T-helper 22 cell (primary cell): ENCODE data around the gene SYNE1.

Experiments
- DNase-seq: peaks from one replicate; pipeline ENCODE4 v3.0.0-alpha.2; 2020; ENCODE audit warnings: low read depth

SYNE1 gene

DNA sequence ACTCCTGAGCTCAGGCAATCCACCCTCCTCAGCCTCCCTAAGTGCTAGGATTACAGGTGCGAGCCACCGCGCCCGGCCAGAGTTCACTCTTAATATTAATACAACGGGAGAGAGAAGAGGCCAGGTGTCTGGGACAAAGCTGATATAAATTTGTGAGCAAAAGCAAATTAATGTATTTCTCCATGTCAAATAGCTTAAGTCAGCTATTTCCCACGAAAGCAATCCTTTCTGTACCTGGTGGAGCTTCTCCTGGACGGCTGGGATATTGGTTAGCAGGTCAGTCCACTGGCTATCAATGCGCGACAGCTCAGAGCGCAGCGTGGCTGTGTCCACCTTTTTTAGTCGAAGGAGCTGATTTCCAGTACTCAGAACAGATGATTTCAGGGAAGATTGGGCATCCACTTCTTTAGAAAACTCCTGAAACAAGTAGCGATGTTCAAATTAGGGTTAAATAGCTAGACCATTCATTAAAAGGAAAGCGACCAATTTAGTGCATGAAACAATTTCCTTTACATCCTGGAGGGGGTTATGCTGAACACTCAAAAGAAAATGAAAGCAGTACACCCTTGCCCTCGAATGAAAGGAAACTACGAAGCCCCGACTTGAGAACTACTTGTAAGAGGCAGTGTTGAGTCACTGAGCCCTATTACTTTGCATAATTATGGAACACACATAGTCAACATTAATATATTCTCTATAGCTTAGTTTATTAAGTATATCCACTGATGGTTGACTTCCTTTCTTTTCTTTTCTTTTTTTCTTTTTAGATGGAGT is 403.4 kb downstream of the SYNE1 start:
- DNase-seq: no peak

DNA sequence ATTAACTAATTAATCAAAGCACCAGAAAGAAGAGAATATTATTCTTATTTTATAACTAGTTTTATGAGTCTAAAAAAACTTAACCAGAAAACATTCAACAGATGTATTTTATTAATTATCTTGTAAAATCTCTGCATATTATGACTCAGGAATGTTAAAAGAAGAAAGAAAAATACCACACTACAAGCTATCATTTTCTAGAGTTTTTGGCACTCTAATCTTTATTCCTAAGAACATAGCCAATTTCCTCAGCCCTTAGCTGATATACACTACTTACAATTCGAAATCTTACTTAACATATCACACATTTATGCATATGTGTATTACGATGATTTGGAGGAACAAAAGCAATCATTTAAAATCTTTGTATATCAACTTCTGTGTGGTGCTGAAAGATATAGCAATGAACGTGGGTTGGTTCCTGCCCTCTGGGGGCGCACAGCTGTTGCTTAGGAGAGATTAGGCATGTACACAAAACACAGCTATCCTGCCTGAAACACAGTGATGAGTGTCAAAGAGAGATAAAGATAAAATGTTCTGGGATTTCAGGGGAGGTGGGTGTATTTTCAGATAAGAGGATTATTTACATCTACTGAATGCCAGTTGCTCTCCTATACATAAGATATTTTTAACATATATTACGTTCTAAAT is 404.5 kb downstream of the SYNE1 start:
- no peak for DNase-seq

- DNase-seq: no peak
These were observed 407.8 kb downstream of the SYNE1 start for GRCh38 chr6:152229330-152229729.

DNA sequence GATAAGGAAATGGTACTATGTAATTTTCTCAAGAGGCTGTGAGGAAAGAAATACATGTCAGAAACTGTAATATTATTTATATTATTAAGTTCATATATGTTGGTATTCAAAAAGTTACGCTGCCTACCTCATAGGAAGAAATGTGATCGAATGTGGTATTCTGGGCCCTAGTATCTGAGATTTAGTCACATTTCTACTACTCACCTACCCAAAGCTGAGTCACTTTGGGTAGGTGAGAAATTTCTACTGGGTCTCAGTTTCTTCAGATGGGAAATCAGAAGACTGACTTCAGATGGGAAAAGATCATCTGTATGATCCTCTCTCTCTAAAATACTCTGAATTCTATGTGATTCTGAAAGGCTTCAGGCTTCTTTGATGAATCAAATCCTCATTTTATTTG is 411.0 kb downstream of the SYNE1 start:
- DNase-seq: no peak

DNA sequence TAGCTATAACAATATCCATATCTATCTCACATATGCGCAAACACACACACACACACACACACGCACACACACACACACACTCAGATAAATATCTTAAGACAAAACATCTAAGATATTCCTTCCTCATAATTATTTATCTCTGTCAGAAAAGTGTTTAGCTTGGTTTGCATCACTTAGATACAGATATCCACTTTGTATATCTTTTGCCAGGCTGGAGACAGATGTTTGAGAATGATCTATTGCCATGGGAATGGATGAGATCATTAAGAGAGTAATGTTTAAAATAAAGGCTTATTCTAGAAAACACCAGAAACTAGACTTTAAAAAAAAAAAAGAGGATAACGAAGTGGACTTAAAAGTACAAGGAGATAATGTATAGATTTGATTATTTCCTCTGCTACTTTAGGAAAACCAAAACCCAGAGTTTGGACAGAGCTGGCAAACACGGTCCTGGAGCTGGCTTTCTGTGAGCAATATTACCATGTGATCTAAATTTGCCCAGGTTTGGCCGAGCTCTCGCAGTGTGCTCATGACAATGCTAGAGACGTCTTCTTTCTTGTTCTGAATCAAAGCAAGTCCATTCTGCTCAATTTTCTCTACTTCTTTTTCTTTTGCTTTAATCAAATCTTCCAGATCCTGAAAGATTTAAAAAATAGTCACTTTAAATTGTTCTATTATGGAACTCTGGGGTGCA is 411.8 kb downstream of the SYNE1 start:
- DNase-seq: no peak

GRCh38 chr6:152223636-152224035 is 413.5 kb downstream of the SYNE1 start:
- DNase-seq: no peak

GRCh38 chr6:152221806-152222628 is 415.1 kb downstream of the SYNE1 start:
- no peak for DNase-seq

DNA sequence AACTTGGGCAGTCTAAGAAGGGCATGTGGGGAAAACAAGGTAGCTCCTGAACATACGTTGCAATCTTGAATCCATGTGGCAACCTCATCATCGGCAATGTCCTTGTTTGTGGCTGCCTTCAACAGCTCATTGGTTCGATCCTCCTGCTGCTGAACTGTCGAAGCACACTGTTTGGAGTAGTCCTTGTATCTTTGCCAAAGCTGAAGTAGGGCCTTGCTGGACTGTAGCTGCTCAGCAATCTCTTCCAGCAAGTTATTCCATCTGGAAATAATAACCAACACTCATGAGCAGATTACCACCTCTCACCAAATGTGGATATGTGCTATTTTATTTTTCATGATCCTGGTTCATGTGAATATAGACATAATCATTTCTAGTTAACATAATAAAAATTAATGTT is 416.4 kb downstream of the SYNE1 start:
- DNase-seq: no peak

DNA sequence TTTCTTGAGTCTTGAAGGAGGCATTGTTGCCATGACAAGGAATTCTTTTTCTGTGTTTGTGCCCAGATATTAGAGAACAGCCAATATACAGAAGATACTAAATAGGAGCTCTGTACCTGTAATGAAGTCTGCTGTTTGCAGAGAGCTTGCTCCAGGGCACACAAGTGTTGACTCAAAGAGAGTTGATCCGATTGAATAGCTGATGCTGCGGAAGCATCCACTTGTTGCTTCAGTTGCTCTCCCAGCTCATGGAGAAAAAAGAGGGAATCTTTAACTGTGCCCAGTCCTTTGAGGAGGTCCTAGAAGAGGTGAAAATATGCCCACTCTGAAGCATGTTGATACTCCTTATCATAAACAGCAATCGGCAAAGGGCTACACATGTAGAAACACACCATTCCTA is 418.3 kb downstream of the SYNE1 start:
- no peak for DNase-seq

GRCh38 chr6:152212437-152212836 is 424.7 kb downstream of the SYNE1 start:
- no peak for DNase-seq

DNA sequence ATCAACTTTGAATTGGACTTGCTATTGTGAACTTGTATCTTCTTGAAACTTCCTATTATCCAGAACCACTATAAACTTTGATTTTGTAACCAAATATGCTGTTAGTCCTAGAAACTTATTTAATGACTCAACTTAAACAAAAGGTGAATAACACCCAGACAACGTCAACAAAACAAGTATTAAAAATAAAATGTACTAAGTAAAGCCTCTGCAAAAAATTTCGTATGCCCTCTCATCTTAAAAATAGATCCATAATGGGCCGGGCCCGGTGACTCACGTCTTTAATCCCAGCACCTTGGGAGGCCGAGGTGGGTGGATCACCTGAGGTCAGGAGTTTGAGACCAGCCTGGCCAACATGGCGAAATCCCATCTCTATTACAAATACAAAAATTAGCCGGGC is 428.0 kb downstream of the SYNE1 start:
- DNase-seq: no peak

- DNase-seq: no peak
These were observed 429.0 kb downstream of the SYNE1 start for GRCh38 chr6:152207915-152208714.

DNA sequence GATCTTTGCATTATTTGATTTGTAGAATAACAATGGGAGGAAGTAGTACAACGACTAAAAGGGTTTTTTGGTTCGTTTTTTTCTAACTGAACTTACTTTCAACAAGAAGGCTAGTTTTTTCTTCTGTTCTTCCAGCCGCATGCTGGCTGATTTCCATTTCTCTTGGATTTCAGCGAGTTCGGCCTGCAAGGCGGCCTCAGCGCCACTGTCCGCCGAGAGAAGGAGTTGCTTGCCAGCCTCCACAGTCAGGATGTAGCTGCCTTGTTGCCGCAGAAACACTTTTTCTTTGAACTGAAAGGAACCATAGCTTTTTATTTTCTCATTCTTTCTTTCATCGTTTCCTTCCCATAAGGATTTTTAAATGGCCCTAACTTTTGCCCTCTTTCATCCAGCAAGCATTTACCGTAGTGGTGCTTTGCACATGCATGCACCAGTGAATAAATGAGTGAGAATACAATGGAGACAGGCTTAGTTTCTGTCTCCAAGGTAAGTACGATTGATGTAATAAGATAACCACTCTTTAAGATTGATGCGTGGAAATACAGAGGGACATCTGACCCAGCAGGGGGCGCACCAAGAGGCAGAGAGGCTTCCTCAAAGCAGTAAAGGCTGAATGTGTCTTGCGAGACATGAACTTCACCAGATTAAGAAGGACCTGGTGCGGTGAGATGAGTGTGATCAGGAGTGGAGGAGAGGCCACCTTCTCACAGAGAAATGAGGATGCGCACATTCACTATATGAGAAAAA is 430.9 kb downstream of the SYNE1 start:
- no peak for DNase-seq

- no peak for DNase-seq
These were observed 432.6 kb downstream of the SYNE1 start for GRCh38 chr6:152204591-152204990.

DNA sequence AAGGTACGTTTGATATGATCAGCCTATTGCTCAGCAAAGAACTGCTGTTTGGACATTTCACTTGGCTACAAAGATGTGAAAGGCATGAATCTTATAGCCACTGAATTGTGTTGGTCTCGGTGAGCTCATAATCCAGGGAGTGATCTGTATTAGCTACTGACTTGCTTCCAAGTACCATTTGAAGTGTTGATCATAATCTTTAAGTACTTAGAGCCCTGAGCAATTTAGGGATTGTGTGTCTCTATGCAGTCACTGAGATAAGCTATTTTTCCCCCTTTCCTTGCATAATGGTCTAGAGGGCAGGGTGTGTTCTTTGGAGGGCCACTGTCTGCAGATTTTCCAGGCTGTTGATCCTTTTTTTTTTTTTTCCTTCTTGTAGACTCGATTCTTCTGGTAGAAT is 436.0 kb downstream of the SYNE1 start:
- DNase-seq: no peak

DNA sequence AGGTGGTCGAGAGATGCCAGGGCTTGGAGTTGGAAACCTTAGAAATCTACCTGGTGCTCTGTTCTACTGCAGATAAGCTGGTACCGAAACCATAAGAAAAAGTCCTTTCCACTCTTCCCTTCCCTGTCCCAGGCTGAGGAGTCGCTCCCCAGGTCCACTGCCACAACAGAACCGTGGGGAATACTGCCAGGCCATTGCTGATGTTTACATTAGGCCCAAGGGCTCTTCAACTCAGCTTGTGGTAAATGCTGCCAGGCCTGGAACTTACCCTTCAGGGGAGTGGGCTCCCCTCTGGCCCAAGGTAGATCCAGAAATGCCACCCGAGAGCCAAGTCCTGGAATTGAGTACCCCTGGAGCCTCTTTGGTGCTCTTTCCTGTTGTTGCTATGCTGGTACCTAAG is 441.3 kb downstream of the SYNE1 start:
- DNase-seq: no peak

DNA sequence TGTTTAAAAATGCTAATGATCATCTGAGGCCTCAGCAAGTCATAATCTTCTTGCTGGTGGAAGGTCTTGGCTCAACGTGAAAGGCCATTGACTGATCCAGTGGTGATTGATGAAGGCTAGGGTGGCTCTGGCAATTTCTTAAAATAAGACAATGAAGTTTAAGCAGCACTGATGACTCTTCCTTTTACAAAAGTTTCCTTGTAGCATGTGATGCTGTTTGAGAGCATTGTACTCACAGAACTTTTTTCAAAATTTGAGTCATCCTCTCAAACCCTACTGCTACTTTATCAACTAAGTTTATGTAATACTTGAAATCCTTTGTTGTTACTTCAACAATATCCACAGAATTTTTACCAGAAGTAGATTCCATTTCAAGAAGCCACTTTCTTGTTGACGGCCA is 447.4 kb downstream of the SYNE1 start:
- DNase-seq: no peak

DNA sequence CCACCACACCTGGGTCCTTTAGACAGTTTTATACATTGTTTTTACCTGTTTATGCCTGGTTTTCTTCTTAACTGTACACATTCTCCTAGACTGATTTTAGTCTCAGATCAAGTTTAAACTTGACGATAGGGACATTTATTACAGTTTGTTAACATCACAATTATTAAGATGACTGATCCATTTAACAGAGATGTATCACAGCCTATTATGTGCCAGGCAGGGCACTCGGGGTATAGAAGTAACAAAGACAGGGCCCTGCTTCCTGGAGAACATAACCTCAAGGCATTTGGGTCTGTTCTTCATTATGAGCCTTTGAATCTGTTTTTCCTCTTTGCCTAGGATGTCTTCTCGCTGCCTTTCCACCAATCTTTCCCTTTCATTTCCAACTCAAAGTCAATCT is 449.2 kb downstream of the SYNE1 start:
- no peak for DNase-seq

GRCh38 chr6:152186840-152187239 is 450.3 kb downstream of the SYNE1 start:
- no peak for DNase-seq

DNA sequence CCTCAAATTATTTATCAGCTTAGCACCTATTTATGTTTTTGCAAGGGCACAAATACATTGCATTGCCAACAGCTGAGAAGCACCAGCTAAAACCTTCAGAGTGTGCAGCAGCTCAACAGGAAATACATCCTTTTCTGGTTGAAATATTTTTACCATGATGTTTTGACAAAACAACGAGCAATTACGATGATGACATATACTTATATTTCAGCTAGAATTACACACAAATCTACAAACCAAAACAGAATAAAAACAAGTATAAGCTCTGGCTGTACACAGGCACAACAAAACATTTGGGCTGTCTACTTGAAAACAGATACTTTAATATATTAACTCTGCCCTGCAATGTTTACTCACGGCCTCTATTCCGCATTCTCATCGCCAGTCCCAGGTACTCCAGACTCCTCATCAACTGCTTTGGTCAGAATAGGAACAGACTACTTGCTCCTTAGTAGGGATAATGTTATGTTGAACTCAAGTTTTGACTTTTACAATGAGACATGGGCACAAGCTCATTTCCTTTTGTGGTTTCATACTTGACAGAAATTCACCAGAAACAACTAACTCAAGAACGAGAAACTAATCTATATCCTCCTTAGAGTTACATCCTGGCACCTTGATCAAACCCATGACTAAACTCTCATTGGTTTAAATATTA is 452.1 kb downstream of the SYNE1 start:
- DNase-seq: no peak
